Breast epithelium (tissue), 3 donors: ENCODE data around the gene PLCH1.

Source experiments
- POLR2A ChIP-seq: fragments of 450-650 bp; IDR thresholded peaks from one replicate; pipeline ENCODE4 v1.6.1; 2016; ENCODE audit warnings: antibody characterized with exemption, mild to moderate bottlenecking, moderate library complexity
- TF ChIP-seq, protein P1 (sequence below), 3 donors: fragments of 450-650 bp; IDR thresholded peaks; one replicate each; pipeline ENCODE4 v1.5.1; 2016 to 2017; ENCODE audit warnings: antibody characterized with exemption in 3 of 3, mild to moderate bottlenecking in 3 of 3, moderate library complexity in 3 of 3

DNA sequence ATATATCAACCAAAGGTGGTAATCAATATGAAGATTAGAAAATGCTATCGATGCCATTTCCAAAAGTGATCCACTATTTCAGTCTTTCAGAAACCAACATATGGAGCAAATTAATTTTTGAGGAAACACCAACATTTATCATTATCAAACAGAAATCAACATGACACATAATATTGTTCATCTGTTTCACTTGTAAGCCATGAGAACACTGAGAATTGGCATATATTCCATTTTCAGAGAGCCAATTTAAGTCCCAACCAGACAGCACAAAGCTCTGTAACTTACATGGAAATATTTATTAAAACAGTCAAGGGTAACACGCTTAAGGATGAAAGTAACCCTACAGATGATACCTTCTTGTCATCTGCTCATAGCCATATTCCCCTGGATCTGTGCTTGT, 413.8 kb downstream of the PLCH1 start:
- TF ChIP-seq, protein P1, sequence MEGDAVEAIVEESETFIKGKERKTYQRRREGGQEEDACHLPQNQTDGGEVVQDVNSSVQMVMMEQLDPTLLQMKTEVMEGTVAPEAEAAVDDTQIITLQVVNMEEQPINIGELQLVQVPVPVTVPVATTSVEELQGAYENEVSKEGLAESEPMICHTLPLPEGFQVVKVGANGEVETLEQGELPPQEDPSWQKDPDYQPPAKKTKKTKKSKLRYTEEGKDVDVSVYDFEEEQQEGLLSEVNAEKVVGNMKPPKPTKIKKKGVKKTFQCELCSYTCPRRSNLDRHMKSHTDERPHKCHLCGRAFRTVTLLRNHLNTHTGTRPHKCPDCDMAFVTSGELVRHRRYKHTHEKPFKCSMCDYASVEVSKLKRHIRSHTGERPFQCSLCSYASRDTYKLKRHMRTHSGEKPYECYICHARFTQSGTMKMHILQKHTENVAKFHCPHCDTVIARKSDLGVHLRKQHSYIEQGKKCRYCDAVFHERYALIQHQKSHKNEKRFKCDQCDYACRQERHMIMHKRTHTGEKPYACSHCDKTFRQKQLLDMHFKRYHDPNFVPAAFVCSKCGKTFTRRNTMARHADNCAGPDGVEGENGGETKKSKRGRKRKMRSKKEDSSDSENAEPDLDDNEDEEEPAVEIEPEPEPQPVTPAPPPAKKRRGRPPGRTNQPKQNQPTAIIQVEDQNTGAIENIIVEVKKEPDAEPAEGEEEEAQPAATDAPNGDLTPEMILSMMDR (IDR thresholded peaks at IDR 0.05), result no peak
- no peak for TF ChIP-seq POLR2A
